ENCODE results near the gene RBM15.

DNA sequence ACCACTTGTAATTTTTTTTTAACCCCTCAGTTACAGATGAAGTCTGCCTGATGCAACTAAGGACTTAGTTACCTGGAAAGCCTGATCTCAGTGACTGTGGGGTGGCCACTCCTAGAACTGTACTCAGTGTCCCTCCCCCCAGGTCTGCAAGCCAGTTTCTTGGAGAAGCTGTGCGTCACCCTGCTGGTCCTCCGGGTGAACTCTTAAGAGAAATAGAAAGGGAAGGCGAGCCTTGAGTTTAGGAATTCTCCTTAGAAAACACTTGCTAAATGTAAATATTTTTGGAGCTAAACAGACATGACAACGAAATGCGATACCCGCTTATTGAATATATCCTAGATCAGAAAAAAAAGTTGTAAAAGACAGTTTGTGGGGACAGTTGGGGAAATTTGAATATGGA, 50.9 kb downstream of the RBM15 start:
- TF ChIP-seq, protein P1, sequence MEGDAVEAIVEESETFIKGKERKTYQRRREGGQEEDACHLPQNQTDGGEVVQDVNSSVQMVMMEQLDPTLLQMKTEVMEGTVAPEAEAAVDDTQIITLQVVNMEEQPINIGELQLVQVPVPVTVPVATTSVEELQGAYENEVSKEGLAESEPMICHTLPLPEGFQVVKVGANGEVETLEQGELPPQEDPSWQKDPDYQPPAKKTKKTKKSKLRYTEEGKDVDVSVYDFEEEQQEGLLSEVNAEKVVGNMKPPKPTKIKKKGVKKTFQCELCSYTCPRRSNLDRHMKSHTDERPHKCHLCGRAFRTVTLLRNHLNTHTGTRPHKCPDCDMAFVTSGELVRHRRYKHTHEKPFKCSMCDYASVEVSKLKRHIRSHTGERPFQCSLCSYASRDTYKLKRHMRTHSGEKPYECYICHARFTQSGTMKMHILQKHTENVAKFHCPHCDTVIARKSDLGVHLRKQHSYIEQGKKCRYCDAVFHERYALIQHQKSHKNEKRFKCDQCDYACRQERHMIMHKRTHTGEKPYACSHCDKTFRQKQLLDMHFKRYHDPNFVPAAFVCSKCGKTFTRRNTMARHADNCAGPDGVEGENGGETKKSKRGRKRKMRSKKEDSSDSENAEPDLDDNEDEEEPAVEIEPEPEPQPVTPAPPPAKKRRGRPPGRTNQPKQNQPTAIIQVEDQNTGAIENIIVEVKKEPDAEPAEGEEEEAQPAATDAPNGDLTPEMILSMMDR (IDR thresholded peaks at IDR 0.05), result no peak
- TF ChIP-seq NFIC (IDR thresholded peaks at IDR 0.05; ENCODE audit: borderline replicate concordance), result no peak
- TF ChIP-seq RAD21 (IDR thresholded peaks at IDR 0.05; ENCODE audit: low read length), result no peak
- TF ChIP-seq, protein P2, sequence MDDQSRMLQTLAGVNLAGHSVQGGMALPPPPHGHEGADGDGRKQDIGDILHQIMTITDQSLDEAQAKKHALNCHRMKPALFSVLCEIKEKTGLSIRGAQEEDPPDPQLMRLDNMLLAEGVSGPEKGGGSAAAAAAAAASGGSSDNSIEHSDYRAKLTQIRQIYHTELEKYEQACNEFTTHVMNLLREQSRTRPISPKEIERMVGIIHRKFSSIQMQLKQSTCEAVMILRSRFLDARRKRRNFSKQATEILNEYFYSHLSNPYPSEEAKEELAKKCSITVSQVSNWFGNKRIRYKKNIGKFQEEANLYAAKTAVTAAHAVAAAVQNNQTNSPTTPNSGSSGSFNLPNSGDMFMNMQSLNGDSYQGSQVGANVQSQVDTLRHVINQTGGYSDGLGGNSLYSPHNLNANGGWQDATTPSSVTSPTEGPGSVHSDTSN (IDR thresholded peaks at IDR 0.05), result no peak
- TF ChIP-seq, protein P3, sequence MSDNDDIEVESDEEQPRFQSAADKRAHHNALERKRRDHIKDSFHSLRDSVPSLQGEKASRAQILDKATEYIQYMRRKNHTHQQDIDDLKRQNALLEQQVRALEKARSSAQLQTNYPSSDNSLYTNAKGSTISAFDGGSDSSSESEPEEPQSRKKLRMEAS (IDR thresholded peaks at IDR 0.05; ENCODE audit: low read depth), result no peak
- TF ChIP-seq, protein P4, sequence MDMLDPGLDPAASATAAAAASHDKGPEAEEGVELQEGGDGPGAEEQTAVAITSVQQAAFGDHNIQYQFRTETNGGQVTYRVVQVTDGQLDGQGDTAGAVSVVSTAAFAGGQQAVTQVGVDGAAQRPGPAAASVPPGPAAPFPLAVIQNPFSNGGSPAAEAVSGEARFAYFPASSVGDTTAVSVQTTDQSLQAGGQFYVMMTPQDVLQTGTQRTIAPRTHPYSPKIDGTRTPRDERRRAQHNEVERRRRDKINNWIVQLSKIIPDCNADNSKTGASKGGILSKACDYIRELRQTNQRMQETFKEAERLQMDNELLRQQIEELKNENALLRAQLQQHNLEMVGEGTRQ (IDR thresholded peaks at IDR 0.05; ENCODE audit: borderline replicate concordance, low read depth, low read length), result no peak
- no peak for TF ChIP-seq SIN3A (IDR thresholded peaks at IDR 0.05; ENCODE audit: borderline replicate concordance, low read depth, low read length)
- TF ChIP-seq, protein P5, sequence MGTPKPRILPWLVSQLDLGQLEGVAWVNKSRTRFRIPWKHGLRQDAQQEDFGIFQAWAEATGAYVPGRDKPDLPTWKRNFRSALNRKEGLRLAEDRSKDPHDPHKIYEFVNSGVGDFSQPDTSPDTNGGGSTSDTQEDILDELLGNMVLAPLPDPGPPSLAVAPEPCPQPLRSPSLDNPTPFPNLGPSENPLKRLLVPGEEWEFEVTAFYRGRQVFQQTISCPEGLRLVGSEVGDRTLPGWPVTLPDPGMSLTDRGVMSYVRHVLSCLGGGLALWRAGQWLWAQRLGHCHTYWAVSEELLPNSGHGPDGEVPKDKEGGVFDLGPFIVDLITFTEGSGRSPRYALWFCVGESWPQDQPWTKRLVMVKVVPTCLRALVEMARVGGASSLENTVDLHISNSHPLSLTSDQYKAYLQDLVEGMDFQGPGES (IDR thresholded peaks at IDR 0.05; ENCODE audit: low read depth, low read length), result no peak
- TF ChIP-seq RFX5 (IDR thresholded peaks at IDR 0.05; ENCODE audit: low read length), result no peak
- TF ChIP-seq, protein P6, sequence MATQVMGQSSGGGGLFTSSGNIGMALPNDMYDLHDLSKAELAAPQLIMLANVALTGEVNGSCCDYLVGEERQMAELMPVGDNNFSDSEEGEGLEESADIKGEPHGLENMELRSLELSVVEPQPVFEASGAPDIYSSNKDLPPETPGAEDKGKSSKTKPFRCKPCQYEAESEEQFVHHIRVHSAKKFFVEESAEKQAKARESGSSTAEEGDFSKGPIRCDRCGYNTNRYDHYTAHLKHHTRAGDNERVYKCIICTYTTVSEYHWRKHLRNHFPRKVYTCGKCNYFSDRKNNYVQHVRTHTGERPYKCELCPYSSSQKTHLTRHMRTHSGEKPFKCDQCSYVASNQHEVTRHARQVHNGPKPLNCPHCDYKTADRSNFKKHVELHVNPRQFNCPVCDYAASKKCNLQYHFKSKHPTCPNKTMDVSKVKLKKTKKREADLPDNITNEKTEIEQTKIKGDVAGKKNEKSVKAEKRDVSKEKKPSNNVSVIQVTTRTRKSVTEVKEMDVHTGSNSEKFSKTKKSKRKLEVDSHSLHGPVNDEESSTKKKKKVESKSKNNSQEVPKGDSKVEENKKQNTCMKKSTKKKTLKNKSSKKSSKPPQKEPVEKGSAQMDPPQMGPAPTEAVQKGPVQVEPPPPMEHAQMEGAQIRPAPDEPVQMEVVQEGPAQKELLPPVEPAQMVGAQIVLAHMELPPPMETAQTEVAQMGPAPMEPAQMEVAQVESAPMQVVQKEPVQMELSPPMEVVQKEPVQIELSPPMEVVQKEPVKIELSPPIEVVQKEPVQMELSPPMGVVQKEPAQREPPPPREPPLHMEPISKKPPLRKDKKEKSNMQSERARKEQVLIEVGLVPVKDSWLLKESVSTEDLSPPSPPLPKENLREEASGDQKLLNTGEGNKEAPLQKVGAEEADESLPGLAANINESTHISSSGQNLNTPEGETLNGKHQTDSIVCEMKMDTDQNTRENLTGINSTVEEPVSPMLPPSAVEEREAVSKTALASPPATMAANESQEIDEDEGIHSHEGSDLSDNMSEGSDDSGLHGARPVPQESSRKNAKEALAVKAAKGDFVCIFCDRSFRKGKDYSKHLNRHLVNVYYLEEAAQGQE (IDR thresholded peaks at IDR 0.05; ENCODE audit: low read depth, low read length), result no peak
- no peak for TF ChIP-seq POLR2AphosphoS5 (IDR thresholded peaks at IDR 0.05; ENCODE audit: low read depth, low read length)
- no peak for TF ChIP-seq RXRA (IDR thresholded peaks at IDR 0.05; ENCODE audit: borderline replicate concordance, low read depth)
- TF ChIP-seq JUND (IDR thresholded peaks at IDR 0.05), result no peak

Measured in SK-N-SH (cell line).